NCI-H1105 treated with DMSO at 0.1 percent for 48 hours (cell line): ENCODE measurements around the gene KCTD2.
"Not testable (repeated sequence)": the region's sequence is repeated elsewhere in the genome, so short reads cannot be mapped to it uniquely, and the experiment has no call there.

Source experiments
- DNase-seq: peaks from one replicate; lab custom pipeline; 2025; lab: John Stamatoyannopoulos, UW

The KCTD2 gene

DNA sequence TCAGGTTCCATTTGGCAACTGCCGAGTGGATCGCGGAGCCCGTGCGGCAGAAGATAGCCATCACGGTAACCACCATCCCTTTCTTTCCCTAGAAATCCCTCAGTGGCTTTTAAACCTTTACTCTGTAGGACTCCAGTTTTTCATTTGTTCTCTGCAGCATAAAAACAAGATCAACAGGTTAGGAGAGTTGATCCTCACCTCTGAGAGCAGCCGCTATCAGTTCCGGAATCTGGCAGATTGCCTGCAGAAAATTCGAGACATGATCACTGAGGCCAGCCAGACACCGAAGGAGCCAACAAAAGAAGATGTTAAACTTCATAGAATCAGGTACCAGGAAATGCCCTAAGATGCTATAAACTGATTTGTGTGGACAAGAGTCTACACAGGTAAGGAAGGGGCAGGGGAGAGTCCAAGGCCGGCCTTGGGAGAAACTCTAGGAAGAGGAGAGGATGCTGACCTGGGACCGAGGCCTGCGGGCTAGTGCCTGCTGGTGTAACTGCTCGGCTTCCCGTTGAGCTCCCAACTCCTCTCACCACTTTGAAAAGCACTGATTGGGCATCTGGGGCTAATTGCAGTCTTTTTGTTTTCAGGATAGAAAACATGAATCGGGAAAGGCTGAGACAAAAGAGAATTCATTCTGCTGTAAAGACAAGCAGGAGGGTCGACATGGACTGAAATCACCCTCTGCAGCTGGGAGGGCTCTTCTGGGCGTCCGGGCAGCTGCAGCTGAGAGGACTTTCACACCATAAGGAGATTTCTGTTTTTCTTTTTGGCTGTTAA lies 26.5 kb upstream of the KCTD2 start:
- DNase-seq: no peak

DNA sequence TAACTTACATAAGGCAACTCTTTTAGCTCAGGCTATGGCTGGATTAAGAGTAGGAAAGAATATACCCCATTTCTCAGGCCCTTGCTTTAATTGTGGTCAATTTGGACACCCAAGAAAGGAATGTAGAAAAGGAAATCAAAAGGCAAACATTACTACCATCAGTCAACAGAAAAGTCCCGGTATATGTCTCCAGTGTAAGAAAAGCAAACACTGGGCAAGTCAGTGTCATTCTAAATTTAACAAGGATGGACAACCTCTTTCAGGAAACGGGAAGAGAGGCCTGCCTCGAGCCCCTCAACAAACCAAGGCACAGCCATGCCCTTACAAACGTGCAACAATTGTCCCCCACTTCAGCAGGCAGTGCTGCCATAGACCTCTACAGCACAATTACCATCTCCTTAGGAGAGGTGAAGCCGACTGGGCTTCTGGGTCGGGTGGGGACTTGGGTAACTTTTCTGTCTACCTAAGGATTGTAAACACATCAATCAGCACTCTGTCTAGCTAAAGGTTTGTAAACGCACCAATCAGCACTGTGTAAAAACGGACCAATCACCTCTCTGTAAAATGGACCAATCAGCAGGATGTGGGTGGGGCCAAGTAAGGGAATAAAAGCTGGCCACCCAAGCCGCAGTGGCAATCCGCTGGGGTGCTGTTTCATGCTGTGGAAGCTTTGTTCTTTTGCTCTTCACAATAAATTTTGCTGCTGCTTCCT lies 22.2 kb upstream of the KCTD2 start:
- no peak for DNase-seq

DNA sequence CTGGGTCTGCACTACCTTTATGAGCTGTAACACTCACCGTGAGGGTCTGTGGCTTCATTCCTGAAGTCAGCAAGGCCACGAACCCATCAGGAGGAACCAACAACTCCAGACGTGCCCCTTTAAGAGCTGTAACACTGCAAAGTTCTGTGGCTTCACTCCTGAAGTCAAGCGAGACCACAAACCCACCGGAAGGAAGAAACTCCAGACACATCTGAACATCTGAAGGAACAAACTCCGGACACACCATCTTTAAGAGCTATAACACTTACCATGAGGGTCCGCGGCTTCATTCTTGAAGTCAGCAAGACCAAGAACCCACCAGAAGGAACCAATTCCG lies 21.7 kb upstream of the KCTD2 start:
- not testable (repeated sequence) for DNase-seq

DNA sequence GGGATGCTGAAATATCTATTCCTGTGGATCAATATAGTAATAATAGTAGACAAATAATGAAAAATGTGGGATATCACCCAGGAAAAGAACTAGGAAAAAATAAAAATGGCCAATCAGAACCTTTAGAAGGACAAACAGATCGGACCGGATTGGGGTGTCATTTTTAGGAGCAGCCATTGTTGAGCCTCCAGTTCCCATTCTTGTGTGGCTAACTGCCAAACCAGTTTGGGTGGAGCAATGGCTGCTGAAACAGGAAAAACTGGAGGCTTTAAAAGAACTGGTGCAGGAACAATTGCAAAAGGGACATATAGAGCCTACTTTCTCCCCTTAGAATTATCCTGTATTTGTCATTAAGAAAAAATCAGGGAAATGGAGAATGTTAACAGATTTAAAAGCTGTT lies 20.4 kb upstream of the KCTD2 start:
- DNase-seq: not testable (repeated sequence)

DNA sequence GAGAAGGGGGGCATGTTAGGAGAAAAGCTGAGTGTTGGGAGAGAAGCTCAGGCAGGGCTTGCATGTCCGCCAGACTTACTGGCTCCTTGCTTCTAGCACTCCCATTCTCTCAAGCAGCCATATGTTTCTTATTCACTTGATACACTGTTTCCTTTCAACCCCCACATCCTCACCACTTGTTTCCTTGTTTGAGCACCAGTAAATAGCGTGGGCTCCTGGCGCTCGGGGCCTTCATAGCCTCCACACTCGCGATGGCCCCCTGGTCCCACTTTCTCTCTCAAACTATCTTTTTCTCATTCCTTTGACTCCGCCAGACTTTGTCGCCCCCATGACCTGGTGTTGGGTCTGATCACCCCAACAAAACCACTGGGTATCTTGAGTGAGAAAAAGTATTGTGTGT lies 16.9 kb upstream of the KCTD2 start:
- DNase-seq: no peak

DNA sequence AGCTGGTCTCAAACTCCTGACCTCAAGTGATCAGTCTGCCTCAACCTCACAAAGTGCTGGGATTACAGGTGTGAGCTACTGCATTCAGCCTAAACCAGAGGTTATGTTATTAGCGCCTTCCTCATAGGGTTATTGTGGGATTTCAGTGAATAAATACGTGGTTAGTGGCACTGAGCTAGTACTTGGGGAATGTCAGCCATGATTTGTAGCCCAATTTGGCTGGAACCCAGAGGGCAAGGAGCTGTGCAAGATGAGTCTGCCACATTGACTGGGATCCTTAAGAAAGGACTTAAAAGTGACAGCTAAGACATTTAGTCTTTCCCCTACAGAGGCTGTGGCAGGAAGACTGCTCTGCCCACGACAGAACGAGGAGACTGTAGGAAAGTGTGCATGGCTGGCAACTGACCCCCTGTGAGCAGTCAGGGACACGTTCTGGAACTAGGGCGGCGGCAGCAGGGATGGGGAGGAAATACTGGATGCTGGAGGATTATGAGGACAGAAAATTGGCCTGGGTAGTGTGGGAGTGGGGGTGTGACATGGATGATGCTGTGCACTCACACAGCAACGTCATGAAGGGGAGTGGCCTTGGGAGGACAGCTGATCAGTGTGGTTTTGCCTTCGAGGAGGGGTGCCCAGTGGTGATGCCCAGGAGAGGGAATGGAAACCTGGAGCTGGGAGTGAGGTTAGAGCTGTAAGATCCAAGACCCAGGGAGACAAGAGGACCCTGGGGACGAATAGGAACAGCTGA lies 14.9 kb upstream of the KCTD2 start:
- DNase-seq: peak; percentile 79

DNA sequence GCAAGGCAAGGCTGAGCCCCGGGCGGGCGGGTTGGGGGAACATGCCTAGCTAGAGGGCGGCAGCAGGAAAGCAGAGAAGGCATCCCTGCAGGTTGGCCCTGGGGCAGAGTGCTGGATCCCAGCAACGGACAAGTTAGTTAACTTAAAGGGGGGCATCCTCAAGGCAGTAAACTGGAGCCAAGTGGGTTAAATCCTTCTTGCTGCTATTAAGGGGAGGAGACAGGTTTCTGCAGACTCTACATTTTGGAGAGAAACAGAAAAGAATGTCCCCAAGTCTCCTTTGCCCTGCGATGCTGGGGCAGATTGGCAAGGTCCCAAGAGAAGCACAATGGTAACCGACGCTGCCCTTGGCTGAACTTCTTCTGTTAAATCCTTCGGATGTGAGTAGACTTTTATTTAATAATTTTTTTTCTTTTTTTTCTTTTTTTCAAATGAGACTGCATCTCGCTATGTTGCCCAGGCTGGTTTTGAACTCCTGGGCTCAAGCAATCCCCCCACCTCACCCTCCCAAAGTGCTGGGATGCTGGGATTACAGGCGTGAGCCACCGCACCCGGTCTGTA lies 14.2 kb upstream of the KCTD2 start:
- peak; percentile 22 for DNase-seq

DNA sequence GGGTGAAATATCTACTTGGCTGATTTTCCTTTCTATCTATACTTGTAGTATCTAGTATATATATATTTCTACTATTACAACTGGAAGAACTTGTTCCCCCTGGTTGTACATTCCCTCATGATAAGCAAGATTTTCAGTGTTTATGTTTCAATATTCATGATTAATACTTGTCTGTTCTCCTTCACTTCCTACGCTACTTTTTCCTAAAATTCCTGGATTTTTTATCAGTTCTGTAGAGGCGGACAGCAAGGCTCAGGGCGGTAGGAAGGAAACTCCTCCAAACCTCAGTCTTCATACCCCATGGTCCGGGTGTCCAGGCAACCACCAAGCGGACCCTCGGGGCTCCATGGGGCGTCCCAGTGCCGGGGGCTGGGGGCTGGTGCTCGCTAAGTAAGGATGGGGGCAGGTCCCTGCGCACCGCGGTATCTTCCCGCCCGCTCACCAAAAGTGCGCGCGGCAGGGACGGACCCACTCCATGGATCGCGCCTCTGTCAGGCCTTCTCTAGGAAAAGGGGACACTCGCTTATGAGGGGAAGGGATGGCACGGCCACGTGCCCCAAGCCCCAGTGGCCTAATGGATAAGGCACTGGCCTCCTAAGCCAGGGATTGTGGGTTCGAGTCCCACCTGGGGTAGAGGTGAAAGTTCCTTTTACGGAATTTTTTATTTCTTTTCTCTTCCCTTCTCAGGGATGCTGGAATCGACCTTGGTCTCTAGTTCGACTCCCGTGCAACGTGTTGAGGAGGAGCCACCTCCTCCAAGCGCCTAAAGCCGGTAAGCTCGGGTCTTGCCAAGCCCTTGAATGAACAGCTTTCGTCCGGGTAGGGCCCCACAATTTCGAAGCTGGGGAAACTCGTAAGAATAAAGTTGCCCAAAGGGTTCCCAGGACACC lies 13.4 kb upstream of the KCTD2 start:
- DNase-seq: peak; percentile 76

DNA sequence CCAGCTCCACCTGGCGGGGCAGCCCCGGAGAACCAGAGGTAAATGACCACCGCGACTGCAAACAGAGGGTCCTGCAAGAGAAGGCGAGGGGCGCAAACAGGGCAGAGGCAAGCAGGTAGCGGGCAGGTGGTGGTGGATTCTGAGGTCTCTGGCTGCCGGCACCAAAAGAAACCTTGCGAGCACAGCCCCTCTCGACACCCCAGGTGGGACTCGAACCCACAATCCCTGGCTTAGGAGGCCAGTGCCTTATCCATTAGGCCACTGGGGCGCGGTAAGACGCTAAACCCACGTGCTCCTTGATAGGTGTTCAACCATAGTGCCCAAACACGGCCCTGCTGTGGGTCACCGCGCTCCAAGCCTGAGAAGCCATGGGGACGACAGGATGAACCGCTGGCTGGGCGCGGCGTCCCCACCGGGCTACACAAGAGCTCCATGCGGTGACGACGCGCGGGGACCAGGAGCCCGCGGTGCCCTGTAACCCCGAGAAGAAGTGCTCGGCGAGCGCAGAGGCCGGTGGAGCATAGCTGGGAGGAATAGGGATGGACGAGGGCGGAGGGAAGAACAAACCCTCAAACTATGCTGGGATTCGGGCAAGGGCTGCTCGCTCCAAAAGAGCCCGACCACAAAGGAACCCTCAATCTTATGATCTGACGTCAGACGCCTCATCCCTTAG lies 12.7 kb upstream of the KCTD2 start:
- DNase-seq: peak; percentile 73

DNA sequence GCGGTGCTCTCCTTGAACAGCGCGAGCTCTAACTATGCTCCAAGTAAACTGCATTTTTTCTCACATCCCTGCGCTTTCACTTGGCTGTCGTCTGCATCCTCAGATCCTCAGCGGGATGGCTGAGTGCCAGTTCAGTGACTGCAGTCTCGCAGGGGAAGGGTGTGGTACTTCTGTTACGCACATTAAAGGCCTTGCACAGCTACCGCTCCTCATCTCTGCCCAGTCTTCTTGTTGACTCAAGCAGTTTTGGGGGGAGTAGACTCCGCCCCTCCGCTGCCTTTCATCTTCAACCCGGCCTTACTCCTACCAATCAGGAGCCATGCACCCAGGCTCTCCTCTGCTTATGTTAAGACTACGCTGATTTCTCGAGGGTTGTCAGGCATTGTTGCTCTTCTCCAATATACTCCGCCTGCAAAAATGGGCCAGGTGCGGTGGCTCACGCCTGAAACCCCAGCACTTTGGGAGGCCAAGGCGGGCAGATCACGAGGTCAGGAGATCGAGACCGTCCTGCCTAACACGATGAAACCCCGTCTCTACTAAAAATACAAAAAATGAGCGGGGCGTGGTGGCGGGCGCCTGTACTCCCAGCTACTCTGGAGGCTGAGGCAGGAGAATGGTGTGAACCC lies 10.3 kb upstream of the KCTD2 start:
- DNase-seq: peak; percentile 76

DNA sequence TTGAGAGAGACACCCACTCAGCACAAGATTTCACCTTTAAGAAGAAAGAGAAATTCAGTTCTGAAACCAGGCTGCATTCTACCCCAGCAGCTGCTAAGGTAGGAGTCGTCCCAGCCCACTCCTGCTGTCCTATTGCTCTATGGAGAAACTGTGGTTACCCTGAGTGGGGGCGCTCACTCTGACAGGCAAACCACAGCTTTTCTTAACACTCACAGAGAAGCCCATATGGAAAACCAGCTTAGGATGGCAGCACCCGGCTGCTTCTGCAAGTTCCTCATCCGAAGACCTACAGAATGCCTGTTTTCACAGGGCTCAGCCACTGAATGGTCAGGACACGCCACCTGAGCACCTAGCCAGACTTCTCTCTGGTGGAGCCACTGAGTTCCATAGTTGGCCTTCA lies 7.8 kb upstream of the KCTD2 start:
- no peak for DNase-seq

DNA sequence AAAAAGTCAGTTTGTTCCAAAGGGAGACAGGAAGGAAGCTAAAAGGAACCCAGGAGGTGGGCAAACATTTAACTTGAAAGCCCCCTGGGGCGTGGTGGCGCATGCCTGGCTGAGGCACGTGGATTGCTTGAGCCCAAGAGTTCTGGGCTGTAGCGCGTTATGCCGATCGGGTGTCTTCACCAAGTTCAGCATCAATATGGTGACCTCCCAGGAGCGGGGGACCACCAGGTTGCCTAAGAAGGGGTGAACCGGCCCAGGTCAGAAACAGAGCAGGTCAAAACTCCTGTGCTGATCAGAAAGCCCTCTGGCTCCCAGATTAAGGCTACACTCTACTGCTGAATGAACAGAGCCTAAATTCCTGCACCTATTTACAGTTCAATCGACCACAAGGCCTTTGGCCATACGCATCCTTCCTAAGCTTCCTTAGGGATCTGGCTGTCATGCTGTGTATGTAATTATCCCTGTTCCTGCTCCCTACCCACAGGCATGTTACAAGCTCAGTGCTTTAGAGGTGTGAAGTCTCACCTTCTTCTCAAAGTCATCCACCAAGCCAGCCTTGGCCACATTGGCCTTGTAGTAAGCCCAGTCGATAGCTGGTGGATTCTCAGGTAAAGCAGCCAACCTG lies 5.3 kb upstream of the KCTD2 start:
- no peak for DNase-seq

DNA sequence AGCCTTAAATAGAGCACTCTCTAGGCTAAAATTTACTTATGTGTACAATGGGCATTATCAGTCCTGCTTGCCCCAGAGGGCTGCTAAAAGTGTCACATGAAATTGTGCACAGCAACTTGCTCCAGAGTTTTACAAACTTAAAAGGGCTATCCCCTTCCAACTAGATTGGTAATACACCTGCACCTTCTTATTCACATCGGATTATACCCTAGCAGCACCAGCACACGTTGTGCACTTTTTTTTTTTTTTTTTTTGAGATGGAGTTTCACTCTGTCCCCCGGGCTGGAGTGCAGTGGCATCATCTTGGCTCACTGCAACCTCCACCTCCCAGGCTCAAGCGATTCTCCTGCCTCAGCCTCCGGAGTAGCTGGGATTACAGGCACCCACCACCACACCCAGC lies 3.2 kb upstream of the KCTD2 start:
- DNase-seq: not testable (repeated sequence)

DNA sequence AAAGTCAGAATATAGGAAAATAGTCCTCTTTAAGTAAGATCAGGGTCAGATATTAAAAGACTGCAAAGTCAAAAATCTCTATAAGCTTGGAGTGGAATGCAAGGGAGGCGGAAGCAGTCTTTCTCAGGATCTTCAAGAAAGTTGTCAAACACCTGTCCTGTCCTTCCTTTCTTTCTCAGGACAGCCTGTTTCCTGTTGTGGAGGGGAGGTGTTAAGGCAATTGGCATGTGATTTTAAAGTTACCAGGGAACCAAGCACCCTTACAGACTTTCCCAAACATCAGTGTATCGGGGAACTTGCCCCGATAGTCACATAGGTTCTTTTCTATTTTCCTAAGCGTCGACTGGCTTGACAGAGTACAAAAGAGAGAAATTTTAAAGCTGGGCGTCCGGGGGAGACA lies 2.3 kb upstream of the KCTD2 start:
- no peak for DNase-seq

DNA sequence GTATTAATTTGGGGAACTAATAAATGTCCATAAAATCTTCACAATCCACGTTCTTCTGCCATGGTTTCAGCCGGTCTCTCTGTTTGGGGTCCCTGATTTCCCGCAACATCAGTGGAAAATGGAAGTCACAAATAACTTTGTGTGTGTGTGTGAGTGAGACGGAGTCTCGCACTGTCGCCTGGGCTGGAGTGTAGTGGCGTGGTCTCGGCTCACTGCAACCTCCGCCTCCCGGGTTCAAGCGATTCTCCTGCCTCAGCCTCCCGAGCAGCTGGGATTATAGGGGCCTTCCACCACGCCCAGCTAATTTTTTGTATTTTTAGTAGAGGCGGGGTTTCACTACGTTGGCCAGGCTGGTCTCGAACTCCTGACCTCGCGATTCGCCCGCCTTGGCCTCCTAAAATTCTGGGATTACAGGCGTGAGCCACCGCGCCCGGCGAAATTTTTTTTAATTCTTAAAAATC lies 1.0 kb upstream of the KCTD2 start:
- not testable (repeated sequence) for DNase-seq

DNA sequence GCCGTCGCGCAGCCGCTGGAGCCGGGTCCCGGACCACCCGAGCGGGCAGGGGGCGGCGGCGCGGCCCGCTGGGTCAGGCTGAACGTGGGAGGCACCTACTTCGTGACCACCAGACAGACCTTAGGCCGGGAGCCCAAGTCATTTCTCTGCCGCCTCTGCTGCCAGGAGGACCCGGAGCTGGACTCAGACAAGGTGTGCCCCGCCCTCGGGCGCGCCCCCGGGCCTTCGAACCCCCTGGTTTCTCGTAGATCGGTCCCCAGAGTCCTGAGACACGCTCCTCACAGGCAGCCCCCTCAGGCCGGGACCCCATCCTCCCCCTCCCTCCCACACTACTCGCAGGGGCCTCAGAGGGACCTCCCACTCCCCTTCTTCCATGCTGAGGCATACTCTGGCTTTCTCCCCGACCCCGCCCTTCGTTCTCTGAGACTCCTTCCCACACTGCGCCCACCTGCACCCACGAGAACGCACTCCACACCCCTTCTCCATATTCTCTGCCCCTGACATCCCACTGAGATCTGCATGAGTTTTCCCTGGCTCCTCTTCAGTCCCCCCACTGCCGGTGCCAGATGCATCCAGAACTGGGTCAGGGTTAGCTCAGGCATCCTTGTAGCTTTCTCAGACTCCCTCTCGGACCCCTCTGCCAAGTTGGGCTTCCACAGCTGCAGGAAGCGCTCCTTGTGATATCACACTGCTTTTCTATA lies 523 bp downstream of the KCTD2 start:
- no peak for DNase-seq

DNA sequence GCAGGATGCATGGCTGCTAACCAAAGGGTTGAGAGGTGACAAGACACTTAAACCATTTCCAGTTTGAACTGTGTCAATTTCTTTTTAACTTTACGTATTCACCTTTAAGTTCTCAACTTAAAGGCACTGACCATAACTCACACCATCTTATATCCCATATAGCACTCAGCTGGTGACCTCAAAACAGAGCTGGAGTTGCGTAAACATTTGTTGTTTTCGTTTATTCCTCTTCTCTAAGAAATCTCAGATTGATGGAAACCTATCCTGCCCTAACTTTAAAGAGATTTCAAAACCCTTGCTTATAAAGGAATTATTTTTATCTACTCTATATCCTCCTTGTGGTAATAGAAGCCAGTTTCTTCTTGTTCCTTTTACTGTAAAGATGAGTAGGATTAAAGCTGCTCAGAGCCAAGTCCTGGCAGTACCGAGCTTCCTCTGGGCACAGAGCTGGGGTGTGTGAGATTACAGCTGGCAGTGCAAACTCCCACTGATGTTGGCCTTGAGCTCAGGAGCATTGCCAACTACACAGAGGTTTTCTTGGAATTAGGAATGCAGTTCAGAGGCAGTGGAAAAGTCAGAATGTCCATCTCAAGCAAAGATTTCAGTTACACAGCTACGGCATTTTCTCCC lies 1.3 kb downstream of the KCTD2 start:
- DNase-seq: no peak

DNA sequence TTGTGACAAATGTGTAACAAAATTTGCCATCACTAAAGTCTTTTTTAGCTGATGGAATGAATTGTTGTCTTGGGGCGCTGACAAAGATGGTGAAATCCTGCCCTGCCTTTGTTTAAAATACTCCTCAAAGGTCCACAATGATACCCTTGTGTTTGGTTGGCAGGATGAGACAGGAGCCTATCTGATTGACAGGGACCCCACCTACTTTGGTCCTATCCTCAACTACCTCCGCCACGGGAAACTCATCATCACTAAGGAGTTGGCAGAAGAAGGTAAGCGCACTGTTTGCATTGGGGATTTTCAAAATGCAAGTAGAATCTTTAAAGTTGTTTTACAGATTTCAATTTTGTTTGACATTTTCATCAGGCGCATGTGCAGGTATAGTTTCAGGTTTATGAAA lies 2.0 kb downstream of the KCTD2 start:
- no peak for DNase-seq

DNA sequence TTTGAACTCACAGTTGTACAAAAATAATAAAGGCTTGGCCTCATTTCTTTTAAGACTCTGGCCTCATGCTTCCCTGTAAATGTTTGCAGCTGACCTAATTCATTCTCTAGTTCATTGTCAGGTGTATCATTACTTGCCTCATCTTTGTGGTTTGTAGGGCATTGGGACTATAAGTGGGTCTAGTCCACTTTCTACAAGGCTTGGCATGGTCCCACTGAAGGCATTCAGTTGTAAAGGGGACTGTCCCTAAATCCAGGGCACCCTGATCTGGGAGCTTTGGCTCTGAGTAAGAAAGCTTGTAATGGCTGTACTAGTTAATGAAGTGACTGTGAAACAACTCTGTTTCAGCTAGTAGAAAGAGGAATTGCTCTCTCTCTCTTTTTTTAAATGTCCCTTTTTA lies 2.7 kb downstream of the KCTD2 start:
- no peak for DNase-seq
